ENCODE results near the gene TENM3.

DNA sequence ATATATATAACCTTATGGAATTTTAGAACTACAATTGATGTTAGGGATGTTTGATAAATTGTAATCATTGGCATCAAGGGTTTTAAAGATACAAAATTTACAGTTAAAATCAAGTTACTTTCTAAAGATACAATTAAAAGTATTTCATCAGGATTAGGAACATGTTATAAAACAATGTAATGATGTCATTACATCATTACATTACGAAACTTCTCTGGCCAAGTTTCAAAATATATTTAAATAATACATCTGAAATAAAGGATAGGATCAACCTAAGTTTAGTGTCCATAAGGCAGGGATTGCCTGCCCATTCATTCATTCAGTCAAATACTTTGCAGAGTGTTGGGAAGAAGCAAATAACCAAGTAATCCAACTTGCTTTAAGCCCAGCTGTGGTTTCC lies 75.1 kb downstream of the TENM3 start:
- TF ChIP-seq, protein P1, sequence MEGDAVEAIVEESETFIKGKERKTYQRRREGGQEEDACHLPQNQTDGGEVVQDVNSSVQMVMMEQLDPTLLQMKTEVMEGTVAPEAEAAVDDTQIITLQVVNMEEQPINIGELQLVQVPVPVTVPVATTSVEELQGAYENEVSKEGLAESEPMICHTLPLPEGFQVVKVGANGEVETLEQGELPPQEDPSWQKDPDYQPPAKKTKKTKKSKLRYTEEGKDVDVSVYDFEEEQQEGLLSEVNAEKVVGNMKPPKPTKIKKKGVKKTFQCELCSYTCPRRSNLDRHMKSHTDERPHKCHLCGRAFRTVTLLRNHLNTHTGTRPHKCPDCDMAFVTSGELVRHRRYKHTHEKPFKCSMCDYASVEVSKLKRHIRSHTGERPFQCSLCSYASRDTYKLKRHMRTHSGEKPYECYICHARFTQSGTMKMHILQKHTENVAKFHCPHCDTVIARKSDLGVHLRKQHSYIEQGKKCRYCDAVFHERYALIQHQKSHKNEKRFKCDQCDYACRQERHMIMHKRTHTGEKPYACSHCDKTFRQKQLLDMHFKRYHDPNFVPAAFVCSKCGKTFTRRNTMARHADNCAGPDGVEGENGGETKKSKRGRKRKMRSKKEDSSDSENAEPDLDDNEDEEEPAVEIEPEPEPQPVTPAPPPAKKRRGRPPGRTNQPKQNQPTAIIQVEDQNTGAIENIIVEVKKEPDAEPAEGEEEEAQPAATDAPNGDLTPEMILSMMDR (IDR thresholded peaks at IDR 0.05; ENCODE audit: low read depth, low read length), result no peak
- TF ChIP-seq EZH2phosphoT487 (IDR thresholded peaks at IDR 0.05; ENCODE audit: low read depth), result no peak
